OCI-LY7 (cell line): ENCODE measurements around the gene ZNF474.

Experiments
- CTCF ChIP-seq: fragments of 200-600 bp; sonication (generic); conservative IDR thresholded peaks from 2 replicates; pipeline ENCODE4 v1.5.1; 2014; ENCODE audit warnings: mild to moderate bottlenecking, antibody characterized with exemption, low read length, moderate library complexity, mixed read lengths
- EZH2phosphoT487 ChIP-seq: fragments of 200-600 bp; sonication (generic); IDR thresholded peaks from 2 replicates; pipeline ENCODE4 v1.6.1; 2018; ENCODE audit warnings: low read depth, borderline replicate concordance, mild to moderate bottlenecking, mixed run types, antibody characterized with exemption, low read length, moderate library complexity, mixed read lengths

GRCh38 chr5:122144236-122144635, 14.9 kb downstream of the ZNF474 start:
- no peak for TF ChIP-seq CTCF
- TF ChIP-seq EZH2phosphoT487, result no peak
